ENCODE results near the gene NCAPH2.

The NCAPH2 gene

DNA sequence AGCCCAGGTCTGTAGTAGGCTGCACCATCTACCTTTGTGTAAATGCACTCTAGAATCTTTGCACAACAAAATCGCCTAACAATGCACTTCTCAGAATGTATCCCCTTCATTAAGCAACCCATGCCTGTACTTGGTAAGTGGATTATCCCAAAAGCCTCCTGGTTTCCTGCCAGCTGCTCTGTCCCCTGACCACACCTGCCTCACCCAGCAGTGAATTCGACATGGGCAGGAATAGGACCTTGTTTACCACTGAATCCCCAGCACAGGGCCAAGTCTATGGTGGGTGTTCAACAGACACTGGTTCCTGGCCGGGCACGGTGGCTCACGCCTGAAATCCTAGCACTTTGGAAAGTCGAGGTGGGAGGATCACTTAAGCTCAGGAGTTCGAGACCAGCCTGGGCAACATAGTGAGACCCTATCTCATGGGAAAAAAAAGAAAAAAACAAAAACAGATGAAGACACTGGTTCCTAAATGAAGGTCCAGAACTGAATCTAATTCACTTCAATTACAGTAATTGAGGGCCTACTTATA, 59.8 kb downstream of the NCAPH2 start:
- no peak for ATAC-seq
- peaks cover 8% of the 10 kb centered on the region for H3K4me1 Mint-ChIP-seq
- peaks cover 21% of the 10 kb centered on the region for H3K36me3 Mint-ChIP-seq (ENCODE audit: low read depth)
- no peaks in the 10 kb centered on the region for H3K27me3 Mint-ChIP-seq
- H3K27ac Mint-ChIP-seq, result no peak overlapping the region
- no peak for DNase-seq
- H3K9me3 Mint-ChIP-seq, result no peaks in the 10 kb centered on the region
- no peak overlapping the region for H3K4me3 Mint-ChIP-seq

DNA sequence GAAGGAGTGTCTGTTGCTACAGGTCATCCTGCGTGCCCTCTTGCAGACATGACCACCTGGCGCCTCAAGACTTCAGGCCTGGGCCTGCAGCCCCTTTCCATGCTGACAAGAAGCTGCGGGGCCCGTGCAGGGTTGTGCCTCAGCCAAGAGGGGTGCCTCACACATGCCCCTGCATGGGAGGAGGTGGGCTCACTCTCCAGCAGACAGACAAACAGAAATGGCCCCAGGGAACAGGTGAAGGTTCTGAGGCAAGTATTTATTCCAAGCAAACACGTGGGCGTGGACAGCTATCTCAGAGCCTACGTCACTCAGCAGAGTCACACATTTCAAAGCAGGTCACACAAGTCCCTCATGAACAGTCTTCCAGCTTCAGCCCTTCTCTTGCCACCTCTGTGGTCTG, 60.6 kb downstream of the NCAPH2 start:
- no peak overlapping the region for H3K27ac Mint-ChIP-seq
- no peaks in the 10 kb centered on the region for H3K9me3 Mint-ChIP-seq
- peaks cover under 1% of the 10 kb centered on the region for H3K4me1 Mint-ChIP-seq
- peaks cover 21% of the 10 kb centered on the region for H3K36me3 Mint-ChIP-seq (ENCODE audit: low read depth)
- no peaks in the 10 kb centered on the region for H3K27me3 Mint-ChIP-seq
- no peak for DNase-seq
- H3K4me3 Mint-ChIP-seq, result no peak overlapping the region
- ATAC-seq, result no peak

DNA sequence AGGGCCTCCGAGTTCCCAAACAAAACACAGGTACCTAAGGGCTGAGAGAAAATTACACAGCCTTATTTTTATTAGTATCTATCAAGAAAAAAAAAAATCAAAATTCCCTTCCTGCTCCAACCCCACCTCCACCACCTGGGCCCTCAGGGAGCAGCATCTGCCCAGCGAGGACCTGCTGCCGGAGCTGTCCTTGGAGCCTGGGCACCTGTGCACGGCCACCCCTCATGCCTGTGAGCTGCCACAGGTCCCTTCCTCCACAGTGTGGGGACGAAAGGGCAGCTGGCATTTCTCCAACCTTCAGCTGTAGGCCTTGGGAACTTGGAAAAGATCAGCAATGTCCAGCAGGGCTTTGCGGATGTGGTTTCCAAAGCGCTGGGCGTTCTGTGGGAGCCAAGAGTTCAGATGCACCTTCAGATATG, 61.0 kb downstream of the NCAPH2 start:
- DNase-seq (no peak), ATAC-seq (no peak)
- Mint-ChIP-seq H3K4me1 (no peaks in the 10 kb centered on the region), H3K36me3 (ENCODE audit: low read depth) (peaks cover 21% of the 10 kb centered on the region), H3K9me3 (no peaks in the 10 kb centered on the region), H3K27ac (no peak overlapping the region), H3K27me3 (no peaks in the 10 kb centered on the region), H3K4me3 (no peak overlapping the region)

DNA sequence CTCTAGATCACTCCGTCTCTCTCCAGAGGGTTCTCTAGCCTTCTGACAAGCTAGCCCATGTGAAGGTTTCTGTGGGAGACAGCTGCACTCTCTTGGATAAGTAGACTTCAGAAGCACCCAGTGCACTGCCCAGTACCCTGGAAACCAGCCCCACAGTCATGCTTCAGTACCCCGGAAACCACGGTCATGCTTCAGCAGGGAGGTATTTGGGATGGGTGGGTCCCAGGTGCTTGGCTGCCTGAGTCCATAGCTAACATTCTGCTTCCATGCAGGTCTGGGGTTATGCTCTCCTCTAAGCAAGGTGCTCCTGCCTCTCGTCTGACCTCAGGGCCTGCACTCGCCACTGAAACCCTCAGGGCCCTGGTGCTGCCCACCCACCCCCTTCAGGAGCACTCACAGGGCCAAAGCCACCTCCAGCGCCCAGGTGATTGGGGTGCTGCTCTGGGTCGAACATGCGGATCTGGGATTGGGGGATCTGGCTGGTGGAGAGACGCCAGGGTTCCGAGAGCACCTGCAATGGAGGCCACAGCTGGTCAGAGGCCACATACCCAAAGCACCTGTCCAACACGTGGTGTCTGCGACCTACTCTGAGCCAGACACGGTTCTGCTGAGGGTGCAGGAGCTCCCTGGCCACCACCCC, 62.0 kb downstream of the NCAPH2 start:
- H3K36me3 Mint-ChIP-seq (ENCODE audit: low read depth), result peaks cover 21% of the 10 kb centered on the region
- no peaks in the 10 kb centered on the region for H3K9me3 Mint-ChIP-seq
- ATAC-seq, result no peak
- no peaks in the 10 kb centered on the region for H3K4me1 Mint-ChIP-seq
- no peaks in the 10 kb centered on the region for H3K27me3 Mint-ChIP-seq
- no peak overlapping the region for H3K27ac Mint-ChIP-seq
- DNase-seq, result no peak
- no peak overlapping the region for H3K4me3 Mint-ChIP-seq

DNA sequence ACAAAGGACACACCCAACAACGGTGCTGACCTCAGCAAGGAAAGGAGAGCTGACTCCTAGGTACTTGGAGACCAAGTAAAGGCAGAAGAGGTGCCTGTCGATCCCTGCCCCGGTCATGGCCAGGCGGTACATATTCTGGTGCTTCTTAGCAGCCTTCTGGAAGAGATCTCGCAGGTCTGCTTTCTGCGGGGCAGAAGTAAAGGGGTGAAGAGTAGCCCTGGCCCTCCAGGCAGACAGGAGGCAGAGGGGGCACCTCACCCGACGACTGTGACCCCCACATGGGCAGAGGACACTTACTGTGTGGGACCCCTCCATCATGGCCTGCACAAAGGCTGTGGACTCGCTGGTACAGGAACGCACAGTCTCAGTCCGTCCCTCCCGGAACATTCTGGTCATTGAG, 62.8 kb downstream of the NCAPH2 start:
- H3K4me3 Mint-ChIP-seq, result no peak overlapping the region
- ATAC-seq (no peak), DNase-seq (no peak)
- H3K27ac Mint-ChIP-seq, result no peak overlapping the region
- H3K36me3 Mint-ChIP-seq (ENCODE audit: low read depth), result peaks cover 21% of the 10 kb centered on the region
- no peaks in the 10 kb centered on the region for H3K9me3 Mint-ChIP-seq
- no peaks in the 10 kb centered on the region for H3K27me3 Mint-ChIP-seq
- H3K4me1 Mint-ChIP-seq, result no peaks in the 10 kb centered on the region

DNA sequence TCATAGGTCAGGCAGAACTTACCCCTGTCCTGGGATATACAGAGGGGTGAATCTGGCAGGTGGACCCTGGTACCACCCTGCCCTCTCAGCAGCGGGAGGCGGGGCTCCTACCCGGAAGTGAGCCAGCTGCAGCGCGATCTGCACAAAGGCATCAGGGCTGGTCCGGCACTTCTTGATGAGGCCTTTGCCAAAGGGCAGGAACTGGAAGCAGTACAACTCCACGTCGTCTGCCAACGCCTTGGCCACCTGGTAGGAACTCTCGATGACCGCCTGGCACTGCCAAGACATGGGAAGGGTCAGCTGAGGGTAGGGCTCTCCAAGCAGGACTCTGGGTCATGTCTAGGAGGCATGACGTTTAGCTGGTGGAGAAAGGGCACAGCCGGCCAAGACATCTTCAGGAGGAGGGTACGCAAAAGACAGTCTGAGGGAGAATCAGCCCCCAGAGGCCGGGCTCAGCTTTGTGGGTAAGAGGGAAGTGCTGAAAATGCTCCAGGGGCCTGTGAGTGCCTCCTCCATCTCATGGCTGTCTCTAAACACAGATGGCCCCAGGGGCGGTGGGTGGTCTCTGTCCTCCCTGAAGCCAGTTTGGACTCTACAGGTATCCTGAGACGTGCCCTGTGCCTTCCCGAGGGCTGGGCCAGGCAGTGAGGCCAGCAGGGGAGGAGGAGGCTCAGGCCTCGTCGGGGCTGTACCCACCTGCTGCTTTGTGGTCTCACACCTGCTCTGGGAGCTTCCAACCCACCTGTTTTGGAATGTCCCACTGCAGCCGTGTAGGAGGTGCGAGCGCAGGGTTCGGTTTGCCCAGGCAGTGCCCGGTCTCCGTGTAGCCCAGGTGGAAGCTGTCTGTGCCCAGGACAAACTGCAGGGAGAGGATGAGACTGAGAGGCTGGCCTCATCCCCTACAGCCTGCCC, 63.5 kb downstream of the NCAPH2 start:
- no peaks in the 10 kb centered on the region for H3K4me1 Mint-ChIP-seq

DNA sequence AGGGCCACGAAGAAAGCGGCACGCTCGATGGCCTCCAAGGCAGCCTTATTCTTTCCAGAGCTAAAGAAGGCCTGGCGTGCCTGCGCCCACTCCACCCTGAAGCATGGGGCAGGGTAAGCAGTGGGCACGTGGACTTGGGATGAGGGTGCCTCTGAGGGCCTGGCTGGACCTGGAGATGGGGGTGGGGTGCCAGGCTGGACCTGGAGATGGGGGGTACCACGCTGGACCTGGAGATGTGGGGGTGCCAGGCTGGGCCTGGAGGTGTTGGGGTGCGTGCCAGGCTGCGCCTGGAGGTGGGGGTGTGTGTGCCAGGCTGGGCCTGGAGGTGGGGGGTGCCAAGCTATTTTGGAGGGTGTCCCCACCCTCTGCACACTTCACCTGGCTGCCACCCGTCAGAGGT, 64.9 kb downstream of the NCAPH2 start:
- H3K4me1 Mint-ChIP-seq, result peaks cover 4% of the 10 kb centered on the region
- DNase-seq, result no peak

More for the DNA sequence above, 63.5 kb downstream of the NCAPH2 start:
- no peak overlapping the region for H3K27ac Mint-ChIP-seq
- H3K4me3 Mint-ChIP-seq, result no peak overlapping the region
- H3K9me3 Mint-ChIP-seq, result no peaks in the 10 kb centered on the region
- no peaks in the 10 kb centered on the region for H3K27me3 Mint-ChIP-seq
- peaks cover 21% of the 10 kb centered on the region for H3K36me3 Mint-ChIP-seq (ENCODE audit: low read depth)
- DNase-seq (no peak), ATAC-seq (no peak)

DNA sequence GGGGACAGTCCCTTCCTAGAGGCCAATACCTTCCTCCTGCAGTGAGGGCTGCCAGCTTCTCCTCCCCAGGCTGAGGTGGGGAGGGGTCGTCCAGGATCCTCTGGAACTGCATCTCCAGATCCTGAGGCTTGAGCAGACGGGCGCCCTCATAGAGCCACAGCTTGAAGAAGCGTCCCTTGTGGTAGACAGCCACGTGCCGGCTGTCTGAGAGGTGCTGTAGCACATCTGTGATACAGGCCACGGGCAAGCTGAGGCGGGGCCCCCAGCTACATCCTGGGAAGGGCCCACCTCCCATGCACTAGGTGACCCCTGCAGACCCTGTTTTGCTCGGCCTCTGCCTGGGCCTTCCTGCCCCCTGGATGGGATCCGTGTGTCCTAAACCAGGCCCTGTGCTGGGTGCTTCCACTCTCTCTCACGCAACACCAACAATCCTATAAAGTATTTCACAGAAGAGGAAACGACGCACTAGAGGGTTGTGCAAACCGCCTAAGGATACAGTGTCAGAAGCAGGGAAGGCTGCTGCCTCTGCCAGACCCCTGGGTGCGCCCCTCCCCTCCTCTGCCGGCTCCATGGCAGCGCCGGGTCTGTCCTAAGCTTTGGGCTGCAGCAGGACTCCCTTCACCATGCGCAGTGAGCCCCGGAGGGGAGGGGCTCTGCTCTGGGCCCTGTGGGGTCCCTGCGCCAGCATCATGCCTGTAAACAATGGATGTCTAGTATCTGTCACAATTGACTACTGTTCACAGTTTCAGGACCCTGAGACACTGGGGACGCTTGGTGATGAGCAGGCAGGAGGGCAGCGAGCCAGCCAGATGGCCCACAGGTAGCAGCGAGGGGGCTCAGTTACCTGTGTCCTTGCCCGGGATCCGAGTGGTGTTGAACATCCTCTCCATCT, 65.7 kb downstream of the NCAPH2 start:
- Mint-ChIP-seq H3K36me3 (ENCODE audit: low read depth) (peaks cover 14% of the 10 kb centered on the region), H3K27ac (no peak overlapping the region), H3K4me3 (no peak overlapping the region), H3K27me3 (no peaks in the 10 kb centered on the region), H3K4me1 (peaks cover 8% of the 10 kb centered on the region), H3K9me3 (no peaks in the 10 kb centered on the region)
- ATAC-seq, result no peak
- DNase-seq, result no peak

More for the DNA sequence above, 64.9 kb downstream of the NCAPH2 start:
- ATAC-seq, result no peak
- Mint-ChIP-seq H3K36me3 (ENCODE audit: low read depth) (peaks cover 17% of the 10 kb centered on the region), H3K9me3 (no peaks in the 10 kb centered on the region), H3K27ac (no peak overlapping the region), H3K4me3 (no peak overlapping the region), H3K27me3 (no peaks in the 10 kb centered on the region)

DNA sequence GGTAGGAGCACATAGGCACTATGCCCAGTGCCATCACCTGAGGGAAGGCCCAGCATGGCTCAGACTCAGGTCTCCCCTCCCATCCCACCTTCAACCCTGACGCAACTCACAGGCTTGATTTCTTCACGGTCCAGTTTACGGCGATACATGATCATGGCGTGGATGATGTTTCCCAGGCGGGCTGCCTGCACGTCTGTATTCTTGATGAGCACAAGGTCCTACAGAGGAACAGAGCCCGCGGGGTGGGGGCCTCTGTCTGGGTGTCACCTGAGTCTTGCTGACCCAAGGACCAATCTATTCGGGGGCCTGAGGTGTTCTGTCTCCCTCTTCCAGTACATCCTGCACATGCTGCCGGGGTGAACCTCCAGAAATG, 66.3 kb downstream of the NCAPH2 start:
- H3K36me3 Mint-ChIP-seq (ENCODE audit: low read depth), result peaks cover 13% of the 10 kb centered on the region
- H3K4me1 Mint-ChIP-seq, result peaks cover 9% of the 10 kb centered on the region
- ATAC-seq (no peak), DNase-seq (no peak)
- no peak overlapping the region for H3K4me3 Mint-ChIP-seq
- H3K27me3 Mint-ChIP-seq, result no peaks in the 10 kb centered on the region
- H3K9me3 Mint-ChIP-seq, result no peaks in the 10 kb centered on the region
- no peak overlapping the region for H3K27ac Mint-ChIP-seq

Measured in activated naive CD8-positive, alpha-beta T cell treated with anti-CD3 and anti-CD28 coated beads, Interleukin-2, amount 50 U/mL, for 24 hours (primary cell).